Kidney epithelial cell (primary cell): ENCODE data around the gene SIPA1L3. TPM values are rescaled to one million over a fixed set of nuclear protein-coding genes. Genes with fewer than 3 reads are reported as not detected.
A peak's percentile ranks its signal among the peaks of the same experiment; 100 is the strongest.

ENCODE experiments used
- DNase-seq: peaks from one replicate; pipeline ENCODE4 v3.0.0-alpha.2; 2010; ENCODE audit warnings: low read depth
- H3K27me3 ChIP-seq: 2 replicates; pipeline ENCODE4 v1.6.0; 2011; ENCODE audit warnings: low read length; ENCODE audit not compliant: control insufficient read depth, insufficient read depth
- H3K36me3 ChIP-seq: 2 replicates; pipeline ENCODE4 v1.5.1; 2011; ENCODE audit warnings: low read length; ENCODE audit not compliant: control insufficient read depth, insufficient read depth
- H3K4me3 ChIP-seq: 2 replicates; pipeline ENCODE4 v1.5.1; 2011; ENCODE audit warnings: low read depth, mild to moderate bottlenecking, control low read depth, low read length
- total RNA-seq: library from RNA; depleted of rRNA; stranded (reverse); fragments of >200 nt; gene quantifications from 2 replicates; pipeline ENCODE4 v1.2.3, GENCODE V29; 2015
- TF ChIP-seq, protein P1 (sequence below): IDR thresholded peaks from 2 replicates; pipeline ENCODE4 v1.5.1; 2011; ENCODE audit warnings: mild to moderate bottlenecking, moderate library complexity, low read length, control low read depth, inconsistent platforms; ENCODE audit not compliant: insufficient read depth, poor library complexity, severe bottlenecking

Gene SIPA1L3
- total RNA-seq, 1 donor from 2014 or later, result 40.4 TPM

GRCh38 chr19:38213911-38214625 lies 307.1 kb downstream of the SIPA1L3 start:
- Histone ChIP-seq H3K27me3 (peaks cover 19% of the 10 kb centered on the region), H3K36me3 (no peaks in the 10 kb centered on the region), H3K4me3 (no peak overlapping the region)
- peak; percentile 77 for DNase-seq
- TF ChIP-seq, protein P1, sequence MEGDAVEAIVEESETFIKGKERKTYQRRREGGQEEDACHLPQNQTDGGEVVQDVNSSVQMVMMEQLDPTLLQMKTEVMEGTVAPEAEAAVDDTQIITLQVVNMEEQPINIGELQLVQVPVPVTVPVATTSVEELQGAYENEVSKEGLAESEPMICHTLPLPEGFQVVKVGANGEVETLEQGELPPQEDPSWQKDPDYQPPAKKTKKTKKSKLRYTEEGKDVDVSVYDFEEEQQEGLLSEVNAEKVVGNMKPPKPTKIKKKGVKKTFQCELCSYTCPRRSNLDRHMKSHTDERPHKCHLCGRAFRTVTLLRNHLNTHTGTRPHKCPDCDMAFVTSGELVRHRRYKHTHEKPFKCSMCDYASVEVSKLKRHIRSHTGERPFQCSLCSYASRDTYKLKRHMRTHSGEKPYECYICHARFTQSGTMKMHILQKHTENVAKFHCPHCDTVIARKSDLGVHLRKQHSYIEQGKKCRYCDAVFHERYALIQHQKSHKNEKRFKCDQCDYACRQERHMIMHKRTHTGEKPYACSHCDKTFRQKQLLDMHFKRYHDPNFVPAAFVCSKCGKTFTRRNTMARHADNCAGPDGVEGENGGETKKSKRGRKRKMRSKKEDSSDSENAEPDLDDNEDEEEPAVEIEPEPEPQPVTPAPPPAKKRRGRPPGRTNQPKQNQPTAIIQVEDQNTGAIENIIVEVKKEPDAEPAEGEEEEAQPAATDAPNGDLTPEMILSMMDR, result no peak

DNA sequence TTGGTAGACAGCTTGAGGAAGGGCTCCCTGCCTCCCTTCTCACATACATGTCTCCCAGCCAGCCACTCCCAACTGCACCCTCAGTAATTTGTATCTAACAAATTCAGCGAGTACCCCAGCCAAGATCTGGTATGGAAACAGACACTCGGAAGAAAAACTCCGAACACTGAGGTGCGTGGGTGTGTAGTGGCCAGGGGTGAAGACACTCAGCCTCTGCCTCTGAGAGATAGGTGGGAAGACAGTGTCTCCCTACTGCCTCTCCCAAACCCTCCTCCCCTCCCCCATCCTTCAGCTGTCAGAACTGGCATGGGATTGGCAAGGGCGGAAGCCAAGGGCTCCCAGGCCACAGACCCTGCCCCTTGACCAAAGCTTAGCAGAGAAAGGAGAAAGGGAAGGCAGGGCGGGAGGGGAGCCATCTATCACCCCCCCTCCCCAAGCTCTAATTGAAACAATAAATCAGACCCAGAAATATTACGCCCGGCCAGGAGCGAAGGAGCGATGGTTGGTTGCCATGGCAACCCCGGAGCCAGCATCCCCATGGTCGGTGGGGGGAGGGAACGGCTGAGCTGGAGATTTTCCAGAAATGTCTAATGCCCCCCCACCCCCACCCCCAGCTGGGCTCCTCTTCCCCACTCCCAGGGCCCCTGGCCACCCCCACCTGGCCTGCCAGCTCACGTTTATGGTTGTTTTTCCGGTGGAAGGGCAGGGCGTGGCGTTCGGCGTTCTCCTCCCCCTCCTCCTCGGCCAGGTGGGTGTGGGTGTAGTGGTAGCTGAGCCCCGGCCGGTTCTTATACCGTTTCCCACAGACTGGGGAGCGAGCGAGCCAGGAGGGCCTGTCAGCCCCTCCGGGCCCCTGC lies 310.0 kb downstream of the SIPA1L3 start:
- Histone ChIP-seq H3K27me3 (no peaks in the 10 kb centered on the region), H3K4me3 (no peak overlapping the region), H3K36me3 (no peaks in the 10 kb centered on the region)
- DNase-seq, result no peak
- TF ChIP-seq, protein P1, result no peak

DNA sequence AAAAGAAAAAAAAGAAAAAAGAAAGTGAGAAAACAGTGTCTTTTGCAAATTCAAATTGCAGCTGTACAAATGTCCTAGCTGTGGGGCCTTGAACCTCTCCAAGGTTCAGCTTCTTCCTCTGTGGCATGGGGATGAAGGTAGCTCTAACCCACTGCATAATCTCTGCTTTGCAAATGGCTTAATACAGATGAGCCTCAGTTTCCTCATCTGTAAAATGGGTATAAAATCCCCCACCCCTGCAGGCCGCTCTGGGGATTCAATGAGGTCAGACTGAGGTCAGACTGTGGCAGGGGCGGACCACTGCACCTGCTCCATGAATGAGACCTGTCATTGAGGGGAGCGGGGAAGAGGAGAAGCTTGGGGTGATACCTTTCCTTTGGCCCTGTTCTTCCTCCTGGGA lies 311.2 kb downstream of the SIPA1L3 start:
- TF ChIP-seq, protein P1, result no peak
- Histone ChIP-seq H3K27me3 (no peaks in the 10 kb centered on the region), H3K36me3 (no peaks in the 10 kb centered on the region), H3K4me3 (no peak overlapping the region)
- DNase-seq, result no peak

DNA sequence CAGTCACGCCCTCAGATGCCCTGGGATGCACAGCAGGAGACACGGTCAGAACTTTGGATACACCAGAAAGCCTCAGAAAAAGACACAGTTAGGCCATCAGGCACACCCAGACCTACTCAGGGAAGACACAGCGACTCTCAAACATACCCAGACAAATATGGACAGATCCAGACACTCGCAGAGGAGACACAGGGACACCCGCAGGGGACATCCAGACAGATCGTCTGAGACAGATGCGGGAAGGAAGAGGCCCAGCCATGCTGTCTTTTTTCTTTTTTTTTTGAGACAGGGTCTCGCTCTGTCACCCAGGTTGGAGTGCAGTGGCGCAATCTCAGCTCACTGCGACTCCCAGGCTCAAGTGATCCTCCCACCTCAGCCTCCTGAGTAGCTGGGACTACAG lies 312.2 kb downstream of the SIPA1L3 start:
- Histone ChIP-seq H3K27me3 (no peaks in the 10 kb centered on the region), H3K36me3 (no peaks in the 10 kb centered on the region), H3K4me3 (no peak overlapping the region)
- TF ChIP-seq, protein P1, result no peak
- no peak for DNase-seq

- TF ChIP-seq, protein P1, result no peak
- DNase-seq, result no peak
- Histone ChIP-seq H3K4me3 (no peak overlapping the region), H3K27me3 (peaks cover 1% of the 10 kb centered on the region), H3K36me3 (no peaks in the 10 kb centered on the region)
Measured at GRCh38 chr19:38221421-38221820, 314.4 kb downstream of the SIPA1L3 start.
